ENCODE results near the gene DBX2.
"Not testable (repeated sequence)": the region's sequence is repeated elsewhere in the genome, so short reads cannot be mapped to it uniquely, and the experiment has no call there.

- not testable (repeated sequence) for TF ChIP-seq CTCF (conservative IDR thresholded peaks at IDR 0.05 in 1 of 2, IDR thresholded peaks at IDR 0.05 in 1 of 2; ENCODE audit: extremely low read depth in 1 of 2, insufficient read depth in 1 of 2, low read depth in 1 of 2, low read length in 2 of 2); EZH2 (IDR thresholded peaks at IDR 0.05; ENCODE audit: borderline replicate concordance, low read length)
Observed at GRCh38 chr12:45084248-45084647, 33.3 kb upstream of the DBX2 start.
